K562 (cell line): ENCODE measurements around the gene C13orf46. TPM values are rescaled to one million over a fixed set of nuclear protein-coding genes. Genes with fewer than 3 reads are reported as not detected.

Source experiments
- ATAC-seq: fragments of 200-7000 bp; cut with Tn5 transposase; 3 replicates; pipeline ENCODE4 v1.9.1; 2020; ENCODE audit warnings: moderate library complexity
- BruUV-seq: library from RNA; stranded (reverse); fragments of 400-500 nt; replicated peaks from 2 replicates; lab custom pipeline; 2021; lab: Mats Ljungman, UMichigan
- CTCF ChIA-PET: fragments of 300-600 bp; formaldehyde crosslinking; extraction: SDS; loops from one replicate; lab custom pipeline; 2021; ENCODE audit warnings: low intra/inter-chr PET ratio; lab: Yijun Ruan, JAX
- POLR2A ChIA-PET: fragments of 300-600, 350-650 bp; sonication (Branson Sonifier 250); formaldehyde crosslinking; extraction: SDS; loops from one replicate; lab custom pipeline; 2021; ENCODE audit warnings: antibody characterized with exemption, inconsistent platforms; lab: Yijun Ruan, JAX
- DNase-seq, 4 experiments: peaks; one replicate each; pipeline versions ENCODE4 v3.0.0 to v3.0.0-alpha.2; 2011 to 2018; ENCODE audit warnings: low spot score in 3 of 4, mixed read lengths in 3 of 4; ENCODE audit errors: extremely low read depth in 1 of 4
- FAIRE-seq: peaks from 2 replicates; lab custom pipeline; 2011; peaks lifted over from hg19 to GRCh38; lab: Jason Lieb, UNC
- H2AFZ ChIP-seq: 2 replicates; pipeline ENCODE4 v1.6.0; 2011; ENCODE audit warnings: low read depth, low read length, control low read depth, inconsistent platforms
- H3K27ac ChIP-seq: fragments of 200-600 bp; 3 replicates; pipeline ENCODE4 v1.8.0; 2011; ENCODE audit warnings: low read depth, mild to moderate bottlenecking, control low read depth, inconsistent platforms, low read length, moderate library complexity, mixed read lengths; ENCODE audit errors: extremely low read depth
- H3K27me3 ChIP-seq, 2 experiments: fragments of 300-600 bp in 1 of 2; 2 replicates in 1 of 2; 3 replicates in 1 of 2; pipeline versions ENCODE4 v1.6.0 to v1.8.0; 2011; ENCODE audit warnings: inconsistent platforms in 2 of 2, low read length in 2 of 2, mild to moderate bottlenecking in 1 of 2, mixed read lengths in 1 of 2, moderate library complexity in 1 of 2; ENCODE audit not compliant: control insufficient read depth in 2 of 2, insufficient read depth in 2 of 2
- H3K36me3 ChIP-seq: fragments of 300-600 bp; 3 replicates; pipeline ENCODE4 v1.8.0; 2011; ENCODE audit warnings: mild to moderate bottlenecking, low read length, inconsistent platforms; ENCODE audit not compliant: control insufficient read depth, insufficient read depth
- H3K4me1 ChIP-seq, 2 experiments: fragments of 200-600 bp in 1 of 2; replicated peaks in 1 of 2; 2 replicates in 1 of 2; 3 replicates in 1 of 2; pipeline versions ENCODE4 v1.5.1 to v1.8.0; 2011; ENCODE audit warnings: inconsistent platforms in 2 of 2, low read length in 2 of 2, mild to moderate bottlenecking in 1 of 2, mixed read lengths in 1 of 2, moderate library complexity in 1 of 2; ENCODE audit not compliant: control insufficient read depth in 2 of 2, insufficient read depth in 2 of 2
- H3K4me2 ChIP-seq: 2 replicates; pipeline ENCODE4 v1.6.1; 2011; ENCODE audit warnings: low read length, control low read depth, inconsistent platforms, mixed read lengths; ENCODE audit not compliant: insufficient read depth
- H3K4me3 ChIP-seq: fragments of 200-600 bp; sonication (generic), shearing (Covaris generic); 2 replicates; pipeline ENCODE4 v1.5.1; 2016; ENCODE audit warnings: control low read depth, inconsistent platforms
- H3K79me2 ChIP-seq: fragments of 200-600 bp; 3 replicates; pipeline ENCODE4 v1.8.0; 2011; ENCODE audit warnings: low read length, inconsistent platforms; ENCODE audit not compliant: control insufficient read depth, insufficient read depth
- H3K9ac ChIP-seq, 2 experiments: 2 replicates each; pipeline versions ENCODE4 v1.6.0 to v1.6.1; 2011; ENCODE audit warnings: low read depth in 2 of 2, low read length in 2 of 2, control low read depth in 1 of 2, inconsistent platforms in 1 of 2, mild to moderate bottlenecking in 1 of 2, mixed read lengths in 1 of 2; ENCODE audit not compliant: insufficient read depth in 1 of 2
- H3K9me1 ChIP-seq: one replicate; pipeline ENCODE4 v1.6.0; 2011; ENCODE audit warnings: inconsistent platforms, mild to moderate bottlenecking, low read length, moderate library complexity; ENCODE audit not compliant: control insufficient read depth, insufficient read depth
- H3K9me3 ChIP-seq: replicated peaks from 2 replicates; pipeline ENCODE4 v1.5.1; 2011; ENCODE audit warnings: low read depth, low read length, inconsistent platforms; ENCODE audit not compliant: control insufficient read depth, insufficient read depth
- H4K20me1 ChIP-seq: replicated peaks from 2 replicates; pipeline ENCODE4 v1.6.1; 2011; ENCODE audit warnings: low read length, inconsistent platforms, mixed read lengths; ENCODE audit not compliant: control insufficient read depth, insufficient read depth
- ETS2 ChIP-seq: IDR thresholded peaks from 2 replicates; pipeline ENCODE4 v1.6.1; 2016; ENCODE audit warnings: borderline replicate concordance, missing genetic modification characterization, mild to moderate bottlenecking, moderate library complexity, missing compliant biosample characterization; ENCODE audit not compliant: poor library complexity, severe bottlenecking
- MEF2D ChIP-seq: conservative IDR thresholded peaks from 2 replicates; pipeline ENCODE4 v1.6.1; 2016; ENCODE audit warnings: low read depth, missing genetic modification characterization, missing compliant biosample characterization
- MTA3 ChIP-seq: fragments of 450-650 bp; formaldehyde crosslinking; IDR thresholded peaks from 2 replicates; pipeline ENCODE4 v1.6.1; 2017; ENCODE audit warnings: mild to moderate bottlenecking, borderline replicate concordance
- NFYB ChIP-seq: IDR thresholded peaks from 2 replicates; pipeline ENCODE4 v1.6.1; 2011; ENCODE audit warnings: mild to moderate bottlenecking, moderate library complexity; ENCODE audit not compliant: insufficient read length; ENCODE audit errors: extremely low read depth
- NR0B1 ChIP-seq: fragments of 450-650 bp; IDR thresholded peaks from one replicate; pipeline ENCODE4 v1.6.1; 2018; ENCODE audit warnings: mild to moderate bottlenecking, moderate library complexity; ENCODE audit not compliant: partially characterized antibody
- PCBP1 ChIP-seq: fragments of 200-400 bp; formaldehyde crosslinking; IDR thresholded peaks from 2 replicates; pipeline ENCODE4 v1.6.1; 2018; ENCODE audit warnings: mild to moderate bottlenecking, low read depth, low read length; ENCODE audit not compliant: poor library complexity, severe bottlenecking
- SIRT6 ChIP-seq: IDR thresholded peaks from one replicate; pipeline ENCODE4 v1.6.1; 2012; ENCODE audit warnings: low read depth, mild to moderate bottlenecking, control low read depth, inconsistent platforms, low read length, moderate library complexity
- ZNF12 ChIP-seq: sonication (generic); formaldehyde crosslinking; IDR thresholded peaks from 2 replicates; pipeline ENCODE4 v1.4.0; 2020; ENCODE audit warnings: mild to moderate bottlenecking, missing genetic modification reagents
- WGBS: fragments of 100-300 bp; shearing (Covaris generic); methylation state at CpG from one replicate; pipeline ENCODE4 v1.1.6; 2016; ENCODE audit warnings: low coverage, mixed read lengths; ENCODE audit not compliant: insufficient coverage; ENCODE audit errors: missing lambda C conversion rate; 5-methylcytosine and 5-hydroxymethylcytosine counted together
- in situ Hi-C: fragments of 300-500 bp; cut with MboI; formaldehyde crosslinking; loops from 4 replicates; pipeline ENCODE4 v1.15.0; 2018; ENCODE audit warnings: inconsistent platforms, mixed read lengths
- intact Hi-C: fragments of 100-400 bp; cut with micrococcal nuclease; formaldehyde crosslinking; loops from 2 replicates; pipeline ENCODE4 v1.14.2; 2022
- polyA plus RNA-seq, 8 experiments: library from polyadenylated mRNA; depleted of rRNA in 4 of 8; stranded (reverse) in 5 of 8; unstranded in 3 of 8; fragments of >200 nt; fragmentation: Nextera tagmentation in 2 of 8; fragmentation: Illumina TruSeq in 1 of 8; extraction: Ambion mirVana in 2 of 8; extraction: Trizol in 1 of 8; gene quantifications; 2 replicates each; pipeline versions ENCODE4 v1.2.1 to v1.2.3, GENCODE V29; 2011 to 2014; ENCODE audit warnings: inconsistent platforms in 1 of 8, missing spikeins in 1 of 8
- total RNA-seq, 7 experiments: library from RNA; depleted of rRNA in 6 of 7; stranded (reverse); fragments of >200 nt in 6 of 7; fragmentation: Illumina TruSeq in 2 of 7; extraction: Trizol in 2 of 7; gene quantifications; 2 replicates each; pipeline versions ENCODE4 v1.2.1 to v1.2.3, GENCODE V29; 2011 to 2021; ENCODE audit warnings: low replicate concordance in 1 of 7
- TF ChIP-seq, protein P1 (sequence below): sonication (generic); formaldehyde crosslinking; IDR thresholded peaks from 2 replicates; pipeline ENCODE4 v1.4.0; 2020; ENCODE audit warnings: mild to moderate bottlenecking, missing genetic modification reagents
- TF ChIP-seq, protein P2 (sequence below): sonication (generic); formaldehyde crosslinking; IDR thresholded peaks from 2 replicates; pipeline ENCODE4 v1.8.0; 2023; ENCODE audit warnings: mild to moderate bottlenecking, missing genetic modification reagents

Gene C13orf46
- total and polyA plus RNA-seq, 9 of the 15 experiments (the other 6 are each of a cell fraction or from before 2014, with no cell fraction given): 0.04 to 0.24 (median 0.05) TPM; not detected in 4

DNA sequence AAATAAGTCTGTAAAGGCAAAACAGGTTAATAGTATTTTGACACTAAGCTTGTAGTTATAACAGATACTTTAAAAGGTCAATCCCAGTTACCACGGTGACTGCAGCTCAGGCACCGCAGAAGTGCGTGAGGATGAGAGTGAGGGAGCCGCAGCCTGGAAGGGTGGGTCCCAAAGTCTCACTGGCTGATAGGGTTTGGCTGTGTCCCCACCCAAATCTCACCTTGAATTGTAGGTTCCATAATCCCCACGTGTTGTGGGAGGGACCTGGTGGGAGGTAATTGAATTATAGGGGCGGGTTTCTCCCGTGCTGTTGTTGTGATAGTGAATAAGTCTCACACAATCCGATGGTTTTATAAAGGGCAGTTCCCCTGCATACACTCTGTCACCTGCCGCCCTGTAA lies 70.0 kb downstream of the C13orf46 start:
- Histone ChIP-seq H4K20me1 (no peaks in the 10 kb centered on the region), H3K27ac (no peak overlapping the region), H3K9me1 (no peaks in the 10 kb centered on the region), H2AFZ (no peak overlapping the region), H3K79me2 (no peaks in the 10 kb centered on the region), H3K4me1 (peaks cover 0 to 2% of the 10 kb centered on the region in 2 experiments; a peak in 1 of 5 replicates), H3K9ac (no peak overlapping the region), H3K27me3 (peaks cover 11 to 52% of the 10 kb centered on the region in 2 experiments; a peak in 4 of 5 replicates), H3K4me3 (no peak overlapping the region), H3K36me3 (no peaks in the 10 kb centered on the region), H3K4me2 (no peak overlapping the region), H3K9me3 (no peaks in the 10 kb centered on the region)
- no TSS peak for BruUV-seq
- no peak for FAIRE-seq
- ChIA-PET POLR2A (no interaction called here), CTCF (no interaction called here)
- intact Hi-C loops: loop anchor here (5.0 kb wide), 1 partner anchor 87 kb away; no protein-coding TSS in a partner anchor
- in situ Hi-C loops: no loop called here
- DNase-seq: no peak
- ATAC-seq: no peak
- 29% methylated on average over 9 of the region's 9 CpGs for WGBS
- no peak for TF ChIP-seq MTA3
- TF ChIP-seq PCBP1: no peak
- no peak for TF ChIP-seq NFYB
- no peak for TF ChIP-seq ETS2 (tag)
- TF ChIP-seq MEF2D (tag): no peak
- TF ChIP-seq, protein P1, sequence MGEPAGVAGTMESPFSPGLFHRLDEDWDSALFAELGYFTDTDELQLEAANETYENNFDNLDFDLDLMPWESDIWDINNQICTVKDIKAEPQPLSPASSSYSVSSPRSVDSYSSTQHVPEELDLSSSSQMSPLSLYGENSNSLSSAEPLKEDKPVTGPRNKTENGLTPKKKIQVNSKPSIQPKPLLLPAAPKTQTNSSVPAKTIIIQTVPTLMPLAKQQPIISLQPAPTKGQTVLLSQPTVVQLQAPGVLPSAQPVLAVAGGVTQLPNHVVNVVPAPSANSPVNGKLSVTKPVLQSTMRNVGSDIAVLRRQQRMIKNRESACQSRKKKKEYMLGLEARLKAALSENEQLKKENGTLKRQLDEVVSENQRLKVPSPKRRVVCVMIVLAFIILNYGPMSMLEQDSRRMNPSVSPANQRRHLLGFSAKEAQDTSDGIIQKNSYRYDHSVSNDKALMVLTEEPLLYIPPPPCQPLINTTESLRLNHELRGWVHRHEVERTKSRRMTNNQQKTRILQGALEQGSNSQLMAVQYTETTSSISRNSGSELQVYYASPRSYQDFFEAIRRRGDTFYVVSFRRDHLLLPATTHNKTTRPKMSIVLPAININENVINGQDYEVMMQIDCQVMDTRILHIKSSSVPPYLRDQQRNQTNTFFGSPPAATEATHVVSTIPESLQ: no peak
- no peak for TF ChIP-seq ZNF12
- TF ChIP-seq NR0B1: no peak
- TF ChIP-seq, protein P2, sequence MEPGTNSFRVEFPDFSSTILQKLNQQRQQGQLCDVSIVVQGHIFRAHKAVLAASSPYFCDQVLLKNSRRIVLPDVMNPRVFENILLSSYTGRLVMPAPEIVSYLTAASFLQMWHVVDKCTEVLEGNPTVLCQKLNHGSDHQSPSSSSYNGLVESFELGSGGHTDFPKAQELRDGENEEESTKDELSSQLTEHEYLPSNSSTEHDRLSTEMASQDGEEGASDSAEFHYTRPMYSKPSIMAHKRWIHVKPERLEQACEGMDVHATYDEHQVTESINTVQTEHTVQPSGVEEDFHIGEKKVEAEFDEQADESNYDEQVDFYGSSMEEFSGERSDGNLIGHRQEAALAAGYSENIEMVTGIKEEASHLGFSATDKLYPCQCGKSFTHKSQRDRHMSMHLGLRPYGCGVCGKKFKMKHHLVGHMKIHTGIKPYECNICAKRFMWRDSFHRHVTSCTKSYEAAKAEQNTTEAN: no peak
- no peak for TF ChIP-seq SIRT6
